Right lobe of liver (tissue), 6 donors: Measurements from ENCODE around the gene RIPK1. TPM values are rescaled to one million over a fixed set of nuclear protein-coding genes. Genes with fewer than 3 reads are reported as not detected.
"Not testable (repeated sequence)": the region's sequence is repeated elsewhere in the genome, so short reads cannot be mapped to it uniquely, and the experiment has no call there.

Source experiments
- ATAC-seq, 4 donors: fragments of 200-7000 bp; cut with Tn5 transposase; one replicate each; pipeline ENCODE4 v1.9.1; 2020; ENCODE audit warnings: mild to moderate bottlenecking in 4 of 4, moderate library complexity in 4 of 4
- DNase-seq, 3 donors: peaks; one replicate each; pipeline ENCODE4 v3.0.0-alpha.2; 2020
- H3K27ac ChIP-seq, 3 donors: fragments of 200-600 bp; one replicate each; pipeline ENCODE4 v1.8.0; 2022
- H3K27me3 ChIP-seq, 2 donors: fragments of 200-600 bp; one replicate each; pipeline ENCODE4 v1.8.0; 2022
- H3K36me3 ChIP-seq, 4 donors: fragments of 200-600 bp; sonication (generic) in 1 of 4; one replicate each; pipeline versions ENCODE4 v1.5.1 to v1.8.0; 2017 to 2022; ENCODE audit warnings: control low read depth in 1 of 4
- H3K4me1 ChIP-seq, 4 donors: fragments of 200-600 bp; sonication (generic) in 1 of 4; one replicate each; pipeline versions ENCODE4 v1.5.1 to v1.8.0; 2017 to 2022; ENCODE audit warnings: control low read depth in 1 of 4
- H3K4me3 ChIP-seq, 3 donors: fragments of 200-600 bp; one replicate each; pipeline ENCODE4 v1.8.0; 2022
- H3K9me3 ChIP-seq, 4 donors: fragments of 200-600 bp; sonication (generic) in 1 of 4; one replicate each; pipeline versions ENCODE4 v1.5.1 to v1.8.0; 2017 to 2022; ENCODE audit warnings: control low read depth in 1 of 4
- POLR2A ChIP-seq: fragments of 450-650 bp; IDR thresholded peaks from one replicate; pipeline ENCODE4 v1.6.1; 2017; ENCODE audit warnings: antibody characterized with exemption, mild to moderate bottlenecking
- WGBS: methylation state at CpG from one replicate; pipeline ENCODE4 v1.1.6; 2018; ENCODE audit warnings: low coverage, low lambda C conversion rate; ENCODE audit not compliant: insufficient coverage; ENCODE audit errors: missing lambda C conversion rate; 5-methylcytosine and 5-hydroxymethylcytosine counted together
- intact Hi-C, 2 donors: fragments of 100-400 bp; cut with DNase I; formaldehyde crosslinking; loops; one replicate each; pipeline versions ENCODE4 v1.11.2 to v1.14.1; 2022
- total RNA-seq, 6 experiments: library from RNA; depleted of rRNA in 2 of 6; stranded (reverse); fragments of >200 nt in 2 of 6; fragmentation: NEBNext Ultra II Directional in 3 of 6; extraction: Animal tissue kit (Norgen Biotek cat#: 25700) in 3 of 6; gene quantifications; one replicate each; pipeline versions ENCODE4 v1.1.0 to v1.2.4, GENCODE V29; 2016 to 2023
- TF ChIP-seq, protein P1 (sequence below), 4 donors: fragments of 200-600 bp in 3 of 4; fragments of 450-650 bp in 1 of 4; IDR thresholded peaks; one replicate each; pipeline versions ENCODE4 v1.5.1 to v1.8.0; 2016 to 2022; ENCODE audit warnings: antibody characterized with exemption in 4 of 4, mild to moderate bottlenecking in 2 of 4
- donor health status: DM: no; HTN: yes; CAD: no.
- donor health status: DM: no; HTN: no; CAD: no.
- donor health status: DM: no; HTN: no; CAD: no.
- donor health status: DM: no; HTN: yes; CAD: no.
- donor health status: DM: no; HTN: yes; CAD: no.

RIPK1 gene
- total RNA-seq, 6 experiments from 2014 or later = 13.9 to 17.6 (median 16.6) TPM

DNA sequence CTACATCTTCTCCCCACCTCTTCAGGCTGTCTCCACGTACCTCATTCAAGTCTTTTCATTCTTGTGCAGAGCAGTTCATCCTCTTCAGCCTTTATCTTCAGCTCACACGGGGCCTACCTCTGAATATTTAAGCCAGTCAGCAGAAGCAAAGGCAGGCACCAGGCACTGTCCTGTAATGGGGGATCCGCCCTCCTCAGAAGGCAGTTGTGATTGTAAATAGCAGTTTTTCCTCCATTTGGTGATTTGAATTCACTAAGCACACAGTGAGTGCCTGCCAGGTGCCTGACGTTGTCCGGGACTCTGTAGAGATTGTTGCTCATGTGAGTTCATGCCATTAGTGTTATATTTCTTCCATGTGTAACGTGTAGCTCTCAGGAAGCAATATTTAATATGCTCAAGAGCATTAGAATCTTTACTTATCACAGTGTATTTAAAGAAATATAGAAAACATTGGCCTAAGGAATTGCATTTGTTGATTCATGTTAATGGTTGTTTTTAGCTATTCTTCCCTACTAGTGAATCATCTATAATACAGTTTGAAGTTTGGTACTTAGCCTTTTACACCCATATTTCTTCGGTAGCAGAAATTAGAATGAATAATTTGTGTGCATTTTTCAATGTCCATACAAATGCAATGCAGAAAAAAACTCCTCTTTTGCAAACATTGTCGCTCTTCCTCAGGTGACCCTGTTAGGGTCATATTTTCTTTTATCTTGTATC, 68.2 kb downstream of the RIPK1 start:
- DNase-seq = no peak

DNA sequence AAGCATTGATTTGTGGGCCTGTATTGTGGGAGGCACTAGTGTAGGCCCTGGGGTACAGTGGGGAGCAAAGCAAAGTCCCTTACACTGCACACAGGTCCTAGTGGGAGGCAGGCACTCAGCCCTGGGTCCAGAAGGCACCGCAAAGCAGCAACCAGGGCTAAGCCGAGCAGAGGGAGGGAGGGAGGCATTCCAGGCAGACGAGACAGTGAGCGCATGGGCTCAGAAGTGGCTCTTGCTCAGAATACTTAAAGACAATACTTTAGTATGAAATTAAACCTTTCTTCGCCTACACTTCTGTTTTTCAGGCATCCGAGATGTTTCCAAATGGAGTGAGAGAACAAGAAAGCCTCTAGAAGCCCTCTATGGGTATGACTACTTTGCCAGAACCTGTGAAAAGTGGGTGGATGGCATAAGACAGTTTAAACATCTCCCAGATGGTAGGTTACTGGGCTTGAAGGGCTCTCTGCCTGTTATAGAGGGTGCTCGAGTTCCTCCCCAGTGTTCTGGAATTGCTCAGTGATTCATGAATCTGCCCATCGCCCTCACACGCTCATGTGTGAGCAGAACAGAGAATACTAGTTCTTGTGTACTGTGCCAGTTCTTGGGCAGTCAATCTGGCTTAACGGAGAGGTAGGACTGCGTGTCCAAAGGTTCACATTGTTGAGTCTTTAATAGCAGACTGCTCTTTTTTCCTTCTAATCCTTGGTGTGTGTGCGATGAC, 68.9 kb downstream of the RIPK1 start:
- H3K9me3 ChIP-seq = no peaks in the 10 kb centered on the region
- peaks cover 0 to 25% (median 7%) of the 10 kb centered on the region in 4 donors for H3K36me3 ChIP-seq
- ATAC-seq = peak; percentile 41 to 59 (median 44)
- no peaks in the 10 kb centered on the region for H3K27me3 ChIP-seq
- peaks cover 0 to 62% (median 28%) of the 10 kb centered on the region in 4 donors for H3K4me1 ChIP-seq
- intact Hi-C loops = no loop called here
- no peak for TF ChIP-seq POLR2A
- TF ChIP-seq, protein P1, sequence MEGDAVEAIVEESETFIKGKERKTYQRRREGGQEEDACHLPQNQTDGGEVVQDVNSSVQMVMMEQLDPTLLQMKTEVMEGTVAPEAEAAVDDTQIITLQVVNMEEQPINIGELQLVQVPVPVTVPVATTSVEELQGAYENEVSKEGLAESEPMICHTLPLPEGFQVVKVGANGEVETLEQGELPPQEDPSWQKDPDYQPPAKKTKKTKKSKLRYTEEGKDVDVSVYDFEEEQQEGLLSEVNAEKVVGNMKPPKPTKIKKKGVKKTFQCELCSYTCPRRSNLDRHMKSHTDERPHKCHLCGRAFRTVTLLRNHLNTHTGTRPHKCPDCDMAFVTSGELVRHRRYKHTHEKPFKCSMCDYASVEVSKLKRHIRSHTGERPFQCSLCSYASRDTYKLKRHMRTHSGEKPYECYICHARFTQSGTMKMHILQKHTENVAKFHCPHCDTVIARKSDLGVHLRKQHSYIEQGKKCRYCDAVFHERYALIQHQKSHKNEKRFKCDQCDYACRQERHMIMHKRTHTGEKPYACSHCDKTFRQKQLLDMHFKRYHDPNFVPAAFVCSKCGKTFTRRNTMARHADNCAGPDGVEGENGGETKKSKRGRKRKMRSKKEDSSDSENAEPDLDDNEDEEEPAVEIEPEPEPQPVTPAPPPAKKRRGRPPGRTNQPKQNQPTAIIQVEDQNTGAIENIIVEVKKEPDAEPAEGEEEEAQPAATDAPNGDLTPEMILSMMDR (IDR thresholded peaks at IDR 0.05) = no peak
- H3K4me3 ChIP-seq = no peak overlapping the region
- H3K27ac ChIP-seq = peak overlapping the region; percentile 60 to 77 (median 71)
- WGBS = 60% methylated on average over 12 of the region's 12 CpGs
- peak in 2 of 3 donors; percentile 29 to 62 for DNase-seq

More for the DNA sequence above, 68.2 kb downstream of the RIPK1 start:
- ATAC-seq = peak in 1 of 4 donors; percentile 1
- H3K9me3 ChIP-seq = no peaks in the 10 kb centered on the region
- H3K36me3 ChIP-seq = peaks cover 0 to 19% (median 5%) of the 10 kb centered on the region in 4 donors
- no peaks in the 10 kb centered on the region for H3K27me3 ChIP-seq
- peak overlapping the region; percentile 71 to 77 (median 77) for H3K27ac ChIP-seq
- H3K4me1 ChIP-seq = peaks cover 0 to 60% (median 28%) of the 10 kb centered on the region in 4 donors
- 30% methylated on average over 8 of the region's 8 CpGs for WGBS
- no peak for TF ChIP-seq POLR2A
- TF ChIP-seq, protein P1 (IDR thresholded peaks at IDR 0.05) = no peak
- H3K4me3 ChIP-seq = no peak overlapping the region
- intact Hi-C loops = no loop called here

DNA sequence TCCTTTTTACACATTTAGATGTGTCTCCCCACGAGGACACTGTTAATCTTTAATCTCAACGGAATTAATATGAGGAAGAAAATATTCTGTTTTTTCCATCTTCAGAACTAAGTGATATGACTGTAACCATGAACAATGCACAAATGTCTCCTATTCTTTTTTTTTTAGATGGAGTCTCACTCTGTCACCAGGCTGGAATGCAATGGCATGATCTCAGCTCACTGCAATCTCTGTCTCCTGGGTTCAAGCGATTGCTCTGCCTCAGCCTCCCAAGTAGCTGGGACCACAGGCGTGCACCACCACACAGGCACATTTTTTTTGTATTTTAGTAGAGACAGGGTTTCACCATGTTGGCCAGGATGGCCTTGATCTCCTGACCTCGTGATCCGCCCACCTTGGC, 69.6 kb downstream of the RIPK1 start:
- peaks cover 0 to 32% (median 10%) of the 10 kb centered on the region in 4 donors for H3K36me3 ChIP-seq
- DNase-seq, ATAC-seq, H3K27me3 ChIP-seq, intact Hi-C loops, H3K4me3 ChIP-seq, H3K9me3 ChIP-seq: not testable (repeated sequence)
- peaks cover 0 to 66% (median 28%) of the 10 kb centered on the region in 4 donors for H3K4me1 ChIP-seq
- peak overlapping the region; percentile 13 to 71 (median 57) for H3K27ac ChIP-seq
- 46% methylated on average over 6 of the region's 6 CpGs for WGBS

DNA sequence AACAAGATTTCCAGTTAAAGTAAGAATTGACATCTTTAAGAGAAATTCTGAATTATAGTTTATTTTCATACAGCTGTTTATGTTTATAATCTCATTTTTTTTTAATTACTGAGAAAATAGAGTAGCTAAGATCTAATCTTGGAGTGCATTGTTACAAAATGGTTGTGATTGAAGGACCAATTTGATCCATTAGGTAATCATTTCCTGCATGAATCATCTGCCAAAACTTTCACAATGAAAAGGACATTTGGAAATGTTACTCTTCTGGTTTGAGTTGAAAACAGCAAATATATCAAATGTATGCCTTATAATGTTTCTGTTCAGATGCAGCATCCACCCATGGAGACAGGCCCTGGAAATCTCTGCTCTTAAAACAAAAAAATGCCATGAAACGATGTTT, 70.0 kb downstream of the RIPK1 start:
- TF ChIP-seq POLR2A = no peak
- TF ChIP-seq, protein P1 (IDR thresholded peaks at IDR 0.05) = no peak
- Histone ChIP-seq H3K27ac (peak overlapping the region; percentile 55 to 71 (median 57)), H3K9me3 (no peaks in the 10 kb centered on the region), H3K27me3 (no peaks in the 10 kb centered on the region), H3K4me1 (peaks cover 0 to 66% (median 27%) of the 10 kb centered on the region in 4 donors), H3K36me3 (peaks cover 0 to 37% (median 12%) of the 10 kb centered on the region in 4 donors), H3K4me3 (no peak overlapping the region)
- no peak for DNase-seq
- peak in 2 of 4 donors; percentile 6 to 17 for ATAC-seq
- 33% methylated on average over 1 of the region's 1 CpG for WGBS
- intact Hi-C loops = no loop called here
